NB4 (cell line): ENCODE measurements around the gene CDH12.

Experiments
- DNase-seq: peaks from one replicate; pipeline ENCODE4 v3.0.0; 2010; ENCODE audit warnings: low read depth
- H3K4me3 ChIP-seq: one replicate; pipeline ENCODE4 v1.5.1; 2011; ENCODE audit warnings: mild to moderate bottlenecking, low read depth, low read length, moderate library complexity
- CTCF ChIP-seq: IDR thresholded peaks from one replicate; pipeline ENCODE4 v1.5.1; 2012; ENCODE audit warnings: low read depth, low read length
- MAX ChIP-seq: IDR thresholded peaks from 2 replicates; pipeline ENCODE4 v1.6.1; 2011; ENCODE audit warnings: low read depth, low read length
- MYC ChIP-seq: IDR thresholded peaks from 2 replicates; pipeline ENCODE4 v1.6.1; 2011; ENCODE audit warnings: low read depth, low read length
- POLR2A ChIP-seq: IDR thresholded peaks from 2 replicates; pipeline ENCODE4 v1.6.1; 2011; ENCODE audit warnings: mild to moderate bottlenecking; ENCODE audit not compliant: insufficient read length; ENCODE audit errors: extremely low read depth

The CDH12 gene

DNA sequence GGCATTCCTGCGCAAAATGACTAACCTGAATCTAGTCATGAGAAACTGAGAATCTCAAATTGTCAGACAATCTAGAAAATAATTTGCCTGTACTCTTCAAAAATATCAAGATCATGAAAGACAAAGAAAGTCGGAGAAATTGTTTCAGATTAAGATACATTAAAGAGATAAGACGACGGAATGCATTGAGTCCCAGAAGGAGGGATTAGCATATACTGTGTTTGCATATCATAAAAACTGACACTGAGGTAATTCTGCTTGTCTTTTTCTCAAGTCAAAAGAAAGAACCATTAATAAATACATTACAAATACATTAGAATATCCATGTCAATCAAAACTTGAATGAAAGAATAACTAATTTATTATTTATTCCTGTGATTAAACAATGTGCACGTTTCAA is 88.4 kb downstream of the CDH12 start:
- DNase-seq, result no peak
- TF ChIP-seq MYC (no peak), POLR2A (no peak), CTCF (no peak), MAX (no peak)
- H3K4me3 ChIP-seq, result no peak overlapping the region

- H3K4me3 ChIP-seq, result no peak overlapping the region
- DNase-seq, result no peak
- TF ChIP-seq CTCF, result no peak
- no peak for TF ChIP-seq MAX
- no peak for TF ChIP-seq POLR2A
- no peak for TF ChIP-seq MYC
Observed at GRCh38 chr5:22757776-22758175, 95.4 kb downstream of the CDH12 start.

DNA sequence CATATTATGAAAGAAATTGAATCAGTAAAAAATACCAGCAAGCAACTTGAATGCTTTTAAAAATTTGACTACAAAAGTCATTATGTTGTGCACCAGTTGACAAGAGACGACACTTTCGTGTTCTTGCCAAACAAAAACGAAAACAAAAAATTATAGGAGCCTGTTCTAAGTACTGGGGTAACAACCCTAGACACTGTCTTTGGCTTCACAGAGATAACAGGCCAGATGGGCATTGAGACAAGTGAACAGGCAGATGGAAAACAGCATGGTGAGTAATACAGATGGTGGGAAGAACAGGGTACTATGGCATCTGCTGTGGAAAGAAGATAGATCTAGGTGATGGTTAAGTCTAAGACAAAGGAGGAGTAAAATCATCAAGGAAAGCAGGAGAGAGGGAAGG is 99.0 kb downstream of the CDH12 start:
- no peak for DNase-seq
- TF ChIP-seq CTCF (no peak), MAX (no peak)
- no peak overlapping the region for H3K4me3 ChIP-seq

DNA sequence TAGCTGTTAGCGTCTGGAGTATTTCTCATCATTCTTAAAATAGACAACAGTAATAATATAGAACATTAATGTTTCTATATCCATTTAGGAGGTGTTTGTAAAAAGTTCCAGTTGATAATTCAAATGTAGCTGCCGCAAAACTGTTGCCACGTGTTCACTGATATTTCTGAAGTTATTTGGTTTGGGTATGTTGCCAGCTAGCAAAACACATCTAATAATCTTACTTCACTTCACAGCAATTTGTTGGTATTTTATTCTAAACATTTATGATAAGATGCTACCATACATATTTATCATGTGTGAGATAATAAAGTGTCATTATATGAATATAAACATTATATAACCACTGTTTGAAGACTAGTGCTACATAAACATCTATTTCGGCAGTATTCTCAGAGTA is 101.6 kb downstream of the CDH12 start:
- no peak for DNase-seq

GRCh38 chr5:22736443-22737003 is 116.6 kb downstream of the CDH12 start:
- no peak for DNase-seq
- no peak overlapping the region for H3K4me3 ChIP-seq
- TF ChIP-seq CTCF, result no peak
- TF ChIP-seq POLR2A, result no peak
- no peak for TF ChIP-seq MYC
- no peak for TF ChIP-seq MAX

More for the DNA sequence above, 101.6 kb downstream of the CDH12 start:
- no peak for TF ChIP-seq CTCF
- TF ChIP-seq POLR2A, result no peak
- TF ChIP-seq MAX, result no peak
- no peak for TF ChIP-seq MYC
- no peak overlapping the region for H3K4me3 ChIP-seq

DNA sequence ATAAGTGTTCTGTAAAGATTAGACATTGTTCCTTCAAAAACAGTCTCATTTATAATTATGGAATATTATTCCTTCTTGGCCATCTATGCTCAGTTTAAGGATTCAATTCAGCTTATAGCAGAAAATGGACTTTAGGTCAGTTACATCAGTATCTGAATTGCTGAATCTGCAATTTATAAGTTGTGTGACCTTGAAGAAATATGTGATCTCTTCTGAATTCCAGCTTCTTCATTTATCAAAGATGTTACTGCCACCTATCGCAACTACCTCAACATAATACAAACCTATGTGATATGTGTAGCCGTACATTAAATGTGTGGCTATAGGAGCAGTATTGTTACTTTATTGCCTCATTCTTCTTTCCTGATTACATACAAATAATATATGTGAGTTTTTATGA is 118.2 kb downstream of the CDH12 start:
- no peak for DNase-seq
- no peak overlapping the region for H3K4me3 ChIP-seq
- TF ChIP-seq MYC (no peak), POLR2A (no peak), CTCF (no peak), MAX (no peak)
